Right lobe of liver (tissue), 4 donors: Measurements from ENCODE around the gene SPECC1L.

ENCODE experiments used
- POLR2A ChIP-seq: fragments of 450-650 bp; IDR thresholded peaks from one replicate; pipeline ENCODE4 v1.6.1; 2017; ENCODE audit warnings: antibody characterized with exemption, mild to moderate bottlenecking
- TF ChIP-seq, protein P1 (sequence below), 4 donors: fragments of 200-600 bp in 3 of 4; fragments of 450-650 bp in 1 of 4; IDR thresholded peaks; one replicate each; pipeline versions ENCODE4 v1.5.1 to v1.8.0; 2016 to 2022; ENCODE audit warnings: antibody characterized with exemption in 4 of 4, mild to moderate bottlenecking in 2 of 4
- donor health status: DM: no; HTN: no; CAD: no.
- donor health status: DM: no; HTN: no; CAD: no.
- donor health status: DM: no; HTN: yes; CAD: no.

GRCh38 chr22:24408630-24409029 is 138.0 kb downstream of the SPECC1L start:
- TF ChIP-seq, protein P1, sequence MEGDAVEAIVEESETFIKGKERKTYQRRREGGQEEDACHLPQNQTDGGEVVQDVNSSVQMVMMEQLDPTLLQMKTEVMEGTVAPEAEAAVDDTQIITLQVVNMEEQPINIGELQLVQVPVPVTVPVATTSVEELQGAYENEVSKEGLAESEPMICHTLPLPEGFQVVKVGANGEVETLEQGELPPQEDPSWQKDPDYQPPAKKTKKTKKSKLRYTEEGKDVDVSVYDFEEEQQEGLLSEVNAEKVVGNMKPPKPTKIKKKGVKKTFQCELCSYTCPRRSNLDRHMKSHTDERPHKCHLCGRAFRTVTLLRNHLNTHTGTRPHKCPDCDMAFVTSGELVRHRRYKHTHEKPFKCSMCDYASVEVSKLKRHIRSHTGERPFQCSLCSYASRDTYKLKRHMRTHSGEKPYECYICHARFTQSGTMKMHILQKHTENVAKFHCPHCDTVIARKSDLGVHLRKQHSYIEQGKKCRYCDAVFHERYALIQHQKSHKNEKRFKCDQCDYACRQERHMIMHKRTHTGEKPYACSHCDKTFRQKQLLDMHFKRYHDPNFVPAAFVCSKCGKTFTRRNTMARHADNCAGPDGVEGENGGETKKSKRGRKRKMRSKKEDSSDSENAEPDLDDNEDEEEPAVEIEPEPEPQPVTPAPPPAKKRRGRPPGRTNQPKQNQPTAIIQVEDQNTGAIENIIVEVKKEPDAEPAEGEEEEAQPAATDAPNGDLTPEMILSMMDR (IDR thresholded peaks at IDR 0.05) = no peak
- TF ChIP-seq POLR2A = no peak
